Vagina (tissue), 2 donors: Measurements from ENCODE around the gene RANBP3L.

Experiments
- CTCF ChIP-seq, 3 experiments: fragments of 450-650 bp in 2 of 3; fragments of 200-600 bp in 1 of 3; sonication (generic) in 1 of 3; IDR thresholded peaks; one replicate each; pipeline ENCODE4 v1.5.1; 2017 to 2019; ENCODE audit warnings: antibody characterized with exemption in 3 of 3, mild to moderate bottlenecking in 2 of 3, moderate library complexity in 2 of 3
- POLR2AphosphoS5 ChIP-seq, 2 donors: sonication (generic); formaldehyde crosslinking; IDR thresholded peaks; one replicate each; pipeline ENCODE4 v1.9.0; 2017; ENCODE audit warnings: antibody characterized with exemption in 2 of 2, mild to moderate bottlenecking in 2 of 2, low read depth in 1 of 2; ENCODE audit not compliant: insufficient read depth in 1 of 2

- no peak for TF ChIP-seq CTCF (IDR thresholded peaks at IDR 0.05)
- no peak for TF ChIP-seq POLR2AphosphoS5 (IDR thresholded peaks at IDR 0.05; ENCODE audit: insufficient read depth in 1 of 2, low read depth in 1 of 2)
These were observed 20.1 kb downstream of the RANBP3L start for GRCh38 chr5:36281626-36282025.
